Mesothelial cell of epicardium (in vitro differentiated cells): ENCODE measurements around the gene CLDND2. TPM values are rescaled to one million over a fixed set of nuclear protein-coding genes. Genes with fewer than 3 reads are reported as not detected.

ENCODE experiments used
- DNase-seq, 2 experiments: peaks; one replicate each; pipeline ENCODE4 v3.0.0; 2021; ENCODE audit warnings: low spot score in 2 of 2; ENCODE audit not compliant: unreplicated experiment in 2 of 2
- H3K27ac Mint-ChIP-seq: 2 replicates; pipeline ENCODE4 v1.8.0; 2021; ENCODE audit warnings: mixed read lengths
- H3K27me3 Mint-ChIP-seq: 2 replicates; pipeline ENCODE4 v1.8.0; 2021; ENCODE audit warnings: low read depth, mixed read lengths
- H3K36me3 Mint-ChIP-seq: 2 replicates; pipeline ENCODE4 v1.8.0; 2021; ENCODE audit warnings: mixed read lengths
- H3K4me1 Mint-ChIP-seq: 2 replicates; pipeline ENCODE4 v1.8.0; 2021; ENCODE audit warnings: mixed read lengths
- H3K4me3 Mint-ChIP-seq: 2 replicates; pipeline ENCODE4 v1.8.0; 2021; ENCODE audit warnings: mild to moderate bottlenecking, moderate library complexity, mixed read lengths
- H3K9me3 Mint-ChIP-seq: 2 replicates; pipeline ENCODE4 v1.8.0; 2021; ENCODE audit warnings: mixed read lengths
- CTCF ChIP-seq: fragments of 200-600 bp; sonication (generic); IDR thresholded peaks from one replicate; pipeline ENCODE4 v1.5.0; 2021; ENCODE audit warnings: antibody characterized with exemption; ENCODE audit not compliant: unreplicated experiment
- total RNA-seq: library from RNA; stranded (reverse); gene quantifications from 3 replicates; pipeline ENCODE4 v1.2.1, GENCODE V29; 2021

CLDND2 gene
- total RNA-seq, 1 donor from 2014 or later: 0.56 TPM

- TF ChIP-seq CTCF: no peak
- Mint-ChIP-seq H3K4me3 (peak overlapping the region; percentile 42), H3K36me3 (peaks cover 17% of the 10 kb centered on the region), H3K27me3 (no peaks in the 10 kb centered on the region), H3K9me3 (no peaks in the 10 kb centered on the region), H3K27ac (peak overlapping the region; percentile 90), H3K4me1 (peaks cover 23% of the 10 kb centered on the region)
- DNase-seq: peak; percentile 52 to 72
Measured at GRCh38 chr19:51354742-51355148, 14.1 kb downstream of the CLDND2 start.

GRCh38 chr19:51354103-51354741 lies 14.6 kb downstream of the CLDND2 start:
- peak overlapping the region; percentile 51 for H3K4me3 Mint-ChIP-seq
- H3K36me3 Mint-ChIP-seq: peaks cover 17% of the 10 kb centered on the region
- H3K27ac Mint-ChIP-seq: peak overlapping the region; percentile 90
- peaks cover 19% of the 10 kb centered on the region for H3K4me1 Mint-ChIP-seq
- H3K27me3 Mint-ChIP-seq: no peaks in the 10 kb centered on the region
- no peak for TF ChIP-seq CTCF
- no peaks in the 10 kb centered on the region for H3K9me3 Mint-ChIP-seq
- no peak for DNase-seq

GRCh38 chr19:51352783-51353360 lies 15.9 kb downstream of the CLDND2 start:
- DNase-seq: no peak
- H3K9me3 Mint-ChIP-seq: no peaks in the 10 kb centered on the region
- no peak for TF ChIP-seq CTCF
- no peaks in the 10 kb centered on the region for H3K27me3 Mint-ChIP-seq
- H3K36me3 Mint-ChIP-seq: peaks cover 17% of the 10 kb centered on the region
- no peak overlapping the region for H3K4me3 Mint-ChIP-seq
- peaks cover 16% of the 10 kb centered on the region for H3K4me1 Mint-ChIP-seq
- no peak overlapping the region for H3K27ac Mint-ChIP-seq

GRCh38 chr19:51351266-51351990 lies 17.4 kb downstream of the CLDND2 start:
- peaks cover 21% of the 10 kb centered on the region for H3K36me3 Mint-ChIP-seq
- peaks cover 16% of the 10 kb centered on the region for H3K4me1 Mint-ChIP-seq
- H3K27me3 Mint-ChIP-seq: no peaks in the 10 kb centered on the region
- H3K9me3 Mint-ChIP-seq: no peaks in the 10 kb centered on the region
- H3K4me3 Mint-ChIP-seq: no peak overlapping the region
- no peak for DNase-seq
- no peak overlapping the region for H3K27ac Mint-ChIP-seq
- no peak for TF ChIP-seq CTCF

GRCh38 chr19:51347209-51347928 lies 21.4 kb downstream of the CLDND2 start:
- TF ChIP-seq CTCF: no peak
- no peak for DNase-seq
- H3K27me3 Mint-ChIP-seq: peaks cover 3% of the 10 kb centered on the region
- H3K4me3 Mint-ChIP-seq: no peak overlapping the region
- H3K4me1 Mint-ChIP-seq: peaks cover 7% of the 10 kb centered on the region
- H3K36me3 Mint-ChIP-seq: peaks cover 26% of the 10 kb centered on the region
- no peak overlapping the region for H3K27ac Mint-ChIP-seq
- H3K9me3 Mint-ChIP-seq: no peaks in the 10 kb centered on the region
